H1 (cell line): ENCODE data around the gene EVI2A.

Experiments used
- BCL11A ChIP-seq, 2 experiments: IDR thresholded peaks; one replicate each; pipeline ENCODE4 v1.6.1; 2011; ENCODE audit warnings: low read depth in 2 of 2, low read length in 2 of 2, mild to moderate bottlenecking in 2 of 2
- CTCF ChIP-seq, 3 experiments: IDR thresholded peaks; 1 replicate in 2 of 3; 2 replicates in 1 of 3; pipeline versions ENCODE4 v1.5.1 to v1.6.1; 2011; ENCODE audit warnings: low read length in 3 of 3, mild to moderate bottlenecking in 3 of 3, inconsistent platforms in 2 of 3, low read depth in 1 of 3, moderate library complexity in 1 of 3; ENCODE audit not compliant: insufficient read depth in 1 of 3; ENCODE audit errors: control extremely low read depth in 1 of 3
- EGR1 ChIP-seq: IDR thresholded peaks from 2 replicates; pipeline ENCODE4 v1.6.1; 2011; ENCODE audit warnings: low read depth, low read length, borderline replicate concordance
- JUN ChIP-seq: IDR thresholded peaks from 2 replicates; pipeline ENCODE4 v1.6.1; 2011; ENCODE audit warnings: low read depth, mild to moderate bottlenecking, improper control_type of control experiment, low read length
- JUND ChIP-seq: IDR thresholded peaks from 2 replicates; pipeline ENCODE4 v1.6.1; 2011; ENCODE audit warnings: mild to moderate bottlenecking, improper control_type of control experiment, low read length
- RBBP5 ChIP-seq: IDR thresholded peaks from 2 replicates; pipeline ENCODE4 v1.7.1; 2012; ENCODE audit warnings: low read depth, mild to moderate bottlenecking, inconsistent platforms, low read length, moderate library complexity, borderline replicate concordance
- TF ChIP-seq, protein P1 (sequence below): IDR thresholded peaks from 2 replicates; pipeline ENCODE4 v1.6.1; 2012; ENCODE audit warnings: inconsistent platforms
- TF ChIP-seq, protein P2 (sequence below): IDR thresholded peaks from 2 replicates; pipeline ENCODE4 v1.6.1; 2011; ENCODE audit warnings: low read length, improper control_type of control experiment
- TF ChIP-seq, protein P3 (sequence below): IDR thresholded peaks from 2 replicates; pipeline ENCODE4 v1.6.1; 2012; ENCODE audit warnings: low read length, inconsistent platforms

GRCh38 chr17:31307640-31308039, 13.8 kb downstream of the EVI2A start:
- TF ChIP-seq RBBP5 = no peak
- TF ChIP-seq BCL11A (IDR thresholded peaks at IDR 0.05; ENCODE audit: low read depth in 2 of 2, low read length in 2 of 2) = no peak
- no peak for TF ChIP-seq CTCF (IDR thresholded peaks at IDR 0.05; ENCODE audit: control extremely low read depth in 1 of 3, insufficient read depth in 1 of 3, low read depth in 1 of 3, low read length in 3 of 3)
- no peak for TF ChIP-seq JUND
- TF ChIP-seq, protein P1, sequence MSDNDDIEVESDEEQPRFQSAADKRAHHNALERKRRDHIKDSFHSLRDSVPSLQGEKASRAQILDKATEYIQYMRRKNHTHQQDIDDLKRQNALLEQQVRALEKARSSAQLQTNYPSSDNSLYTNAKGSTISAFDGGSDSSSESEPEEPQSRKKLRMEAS = no peak
- TF ChIP-seq, protein P2, sequence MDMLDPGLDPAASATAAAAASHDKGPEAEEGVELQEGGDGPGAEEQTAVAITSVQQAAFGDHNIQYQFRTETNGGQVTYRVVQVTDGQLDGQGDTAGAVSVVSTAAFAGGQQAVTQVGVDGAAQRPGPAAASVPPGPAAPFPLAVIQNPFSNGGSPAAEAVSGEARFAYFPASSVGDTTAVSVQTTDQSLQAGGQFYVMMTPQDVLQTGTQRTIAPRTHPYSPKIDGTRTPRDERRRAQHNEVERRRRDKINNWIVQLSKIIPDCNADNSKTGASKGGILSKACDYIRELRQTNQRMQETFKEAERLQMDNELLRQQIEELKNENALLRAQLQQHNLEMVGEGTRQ = no peak
- TF ChIP-seq, protein P3, sequence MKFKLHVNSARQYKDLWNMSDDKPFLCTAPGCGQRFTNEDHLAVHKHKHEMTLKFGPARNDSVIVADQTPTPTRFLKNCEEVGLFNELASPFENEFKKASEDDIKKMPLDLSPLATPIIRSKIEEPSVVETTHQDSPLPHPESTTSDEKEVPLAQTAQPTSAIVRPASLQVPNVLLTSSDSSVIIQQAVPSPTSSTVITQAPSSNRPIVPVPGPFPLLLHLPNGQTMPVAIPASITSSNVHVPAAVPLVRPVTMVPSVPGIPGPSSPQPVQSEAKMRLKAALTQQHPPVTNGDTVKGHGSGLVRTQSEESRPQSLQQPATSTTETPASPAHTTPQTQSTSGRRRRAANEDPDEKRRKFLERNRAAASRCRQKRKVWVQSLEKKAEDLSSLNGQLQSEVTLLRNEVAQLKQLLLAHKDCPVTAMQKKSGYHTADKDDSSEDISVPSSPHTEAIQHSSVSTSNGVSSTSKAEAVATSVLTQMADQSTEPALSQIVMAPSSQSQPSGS = no peak
- TF ChIP-seq JUN = no peak
- no peak for TF ChIP-seq EGR1
